GOT3 (cell line): ENCODE results near the gene FAM72A.
A peak's percentile ranks its signal among the peaks of the same experiment; 100 is the strongest.
"Not testable (repeated sequence)": the region's sequence is repeated elsewhere in the genome, so short reads cannot be mapped to it uniquely, and the experiment has no call there.

ENCODE experiments used
- DNase-seq: peaks from one replicate; lab custom pipeline; 2025; ENCODE audit warnings: mixed read lengths; lab: John Stamatoyannopoulos, UW

FAM72A gene

GRCh38 chr1:206215600-206216392 lies 13.2 kb upstream of the FAM72A start:
- DNase-seq: not testable (repeated sequence)

- DNase-seq: not testable (repeated sequence)
These were observed 8.2 kb upstream of the FAM72A start for GRCh38 chr1:206210802-206211201.

GRCh38 chr1:206205569-206205968 lies 2.9 kb upstream of the FAM72A start:
- not testable (repeated sequence) for DNase-seq

GRCh38 chr1:206204871-206205270 lies 2.2 kb upstream of the FAM72A start:
- DNase-seq: not testable (repeated sequence)

GRCh38 chr1:206204159-206204511 lies 1.5 kb upstream of the FAM72A start:
- DNase-seq: not testable (repeated sequence)

GRCh38 chr1:206203364-206204158 lies 922 bp upstream of the FAM72A start, which contains the start of gene SRGAP2:
Gene SRGAP2 (plus strand): TSS chr1:206203541. CDS start chr1:206205971, 2,430 bp downstream.
- peak; percentile 60 for DNase-seq

- DNase-seq: not testable (repeated sequence)
These were observed 5.8 kb downstream of the FAM72A start for GRCh38 chr1:206196748-206197424.

- DNase-seq: not testable (repeated sequence)
These were observed 7.5 kb downstream of the FAM72A start for GRCh38 chr1:206195182-206195581.

GRCh38 chr1:206186826-206187225 lies 15.8 kb downstream of the FAM72A start:
- DNase-seq: not testable (repeated sequence)

- not testable (repeated sequence) for DNase-seq
These were observed 16.9 kb downstream of the FAM72A start for GRCh38 chr1:206185778-206186177.

GRCh38 chr1:206183788-206184187 lies 18.9 kb downstream of the FAM72A start:
- DNase-seq: not testable (repeated sequence)

GRCh38 chr1:206182368-206183317 lies 20.0 kb downstream of the FAM72A start:
- DNase-seq: not testable (repeated sequence)

- not testable (repeated sequence) for DNase-seq
These were observed 23.0 kb downstream of the FAM72A start for GRCh38 chr1:206179666-206180065.

- not testable (repeated sequence) for DNase-seq
These were observed 24.3 kb downstream of the FAM72A start for GRCh38 chr1:206178061-206178989.

- not testable (repeated sequence) for DNase-seq
These were observed 26.5 kb downstream of the FAM72A start for GRCh38 chr1:206176114-206176502.

- DNase-seq: not testable (repeated sequence)
These were observed 27.1 kb downstream of the FAM72A start for GRCh38 chr1:206175459-206176113.

GRCh38 chr1:206174182-206174868 lies 28.3 kb downstream of the FAM72A start:
- not testable (repeated sequence) for DNase-seq

GRCh38 chr1:206173110-206173719 lies 29.4 kb downstream of the FAM72A start:
- not testable (repeated sequence) for DNase-seq
